Type B pancreatic cell (in vitro differentiated cells): Measurements from ENCODE around the gene DCLK1. TPM values are rescaled to one million over a fixed set of nuclear protein-coding genes. Genes with fewer than 3 reads are reported as not detected.

Experiments
- DNase-seq: peaks from one replicate; pipeline ENCODE4 v3.0.0; 2021; ENCODE audit warnings: mixed read lengths; ENCODE audit not compliant: unreplicated experiment; ENCODE audit errors: extremely low spot score
- H3K27ac Mint-ChIP-seq: 2 replicates; pipeline ENCODE4 v1.8.0; 2021; ENCODE audit warnings: mild to moderate bottlenecking, mixed read lengths
- H3K27me3 Mint-ChIP-seq: 2 replicates; pipeline ENCODE4 v1.8.0; 2021; ENCODE audit warnings: mixed read lengths
- H3K36me3 Mint-ChIP-seq: 2 replicates; pipeline ENCODE4 v1.8.0; 2021; ENCODE audit warnings: mixed read lengths
- H3K4me1 Mint-ChIP-seq: one replicate; pipeline ENCODE4 v1.8.0; 2021; ENCODE audit warnings: mixed read lengths; ENCODE audit not compliant: unreplicated experiment
- H3K4me3 Mint-ChIP-seq: 2 replicates; pipeline ENCODE4 v1.8.0; 2021; ENCODE audit warnings: mild to moderate bottlenecking, mixed read lengths
- H3K9me3 Mint-ChIP-seq: 2 replicates; pipeline ENCODE4 v1.8.0; 2021; ENCODE audit warnings: mixed read lengths
- CTCF ChIP-seq: fragments of 200-600 bp; sonication (generic); conservative IDR thresholded peaks from 2 replicates; pipeline ENCODE4 v1.5.0; 2021; ENCODE audit warnings: antibody characterized with exemption, mild to moderate bottlenecking
- total RNA-seq: library from RNA; stranded (reverse); gene quantifications from 2 replicates; pipeline ENCODE4 v1.2.1, GENCODE V29; 2021; ENCODE audit warnings: low replicate concordance

DCLK1 gene
- total RNA-seq, 1 donor from 2014 or later = 47.1 TPM

- H3K27me3 Mint-ChIP-seq = no peaks in the 10 kb centered on the region
- peak overlapping the region; percentile 22 for H3K27ac Mint-ChIP-seq
- H3K4me1 Mint-ChIP-seq = no peaks in the 10 kb centered on the region
- no peaks in the 10 kb centered on the region for H3K9me3 Mint-ChIP-seq
- no peak for DNase-seq
- H3K36me3 Mint-ChIP-seq = no peaks in the 10 kb centered on the region
- H3K4me3 Mint-ChIP-seq = no peak overlapping the region
- TF ChIP-seq CTCF = no peak
Measured at GRCh38 chr13:36006347-36006746, 124.8 kb downstream of the DCLK1 start.

- no peak for TF ChIP-seq CTCF
- H3K27me3 Mint-ChIP-seq = peaks cover 9% of the 10 kb centered on the region
- H3K36me3 Mint-ChIP-seq = no peaks in the 10 kb centered on the region
- no peak overlapping the region for H3K27ac Mint-ChIP-seq
- H3K4me3 Mint-ChIP-seq = no peak overlapping the region
- H3K9me3 Mint-ChIP-seq = peaks cover 6% of the 10 kb centered on the region
- no peaks in the 10 kb centered on the region for H3K4me1 Mint-ChIP-seq
- no peak for DNase-seq
Measured at GRCh38 chr13:36001561-36001960, 129.6 kb downstream of the DCLK1 start.

GRCh38 chr13:36000028-36000427, 131.2 kb downstream of the DCLK1 start:
- Mint-ChIP-seq H3K9me3 (peaks cover 6% of the 10 kb centered on the region), H3K4me3 (no peak overlapping the region), H3K27me3 (peaks cover 9% of the 10 kb centered on the region), H3K27ac (no peak overlapping the region), H3K36me3 (no peaks in the 10 kb centered on the region), H3K4me1 (peaks cover 5% of the 10 kb centered on the region)
- no peak for TF ChIP-seq CTCF
- DNase-seq = no peak

- Mint-ChIP-seq H3K27me3 (peaks cover 16% of the 10 kb centered on the region), H3K4me3 (no peak overlapping the region), H3K27ac (no peak overlapping the region), H3K36me3 (peaks cover 4% of the 10 kb centered on the region), H3K4me1 (peaks cover 29% of the 10 kb centered on the region), H3K9me3 (peaks cover 12% of the 10 kb centered on the region)
- no peak for DNase-seq
- TF ChIP-seq CTCF = no peak
Measured at GRCh38 chr13:35996360-35996759, 134.8 kb downstream of the DCLK1 start.

GRCh38 chr13:35995136-35995535, 136.0 kb downstream of the DCLK1 start:
- peaks cover 19% of the 10 kb centered on the region for H3K27me3 Mint-ChIP-seq
- H3K4me1 Mint-ChIP-seq = peaks cover 29% of the 10 kb centered on the region
- H3K4me3 Mint-ChIP-seq = no peak overlapping the region
- no peak for DNase-seq
- TF ChIP-seq CTCF = no peak
- H3K9me3 Mint-ChIP-seq = peaks cover 12% of the 10 kb centered on the region
- H3K36me3 Mint-ChIP-seq = peaks cover 4% of the 10 kb centered on the region
- H3K27ac Mint-ChIP-seq = no peak overlapping the region
